Pons (tissue), 1 donor: ENCODE data around the gene SPIRE2.

Experiments used
- DNase-seq: peaks from one replicate; pipeline ENCODE4 v3.0.0-alpha.2; 2016; ENCODE audit warnings: low spot score

SPIRE2 gene

DNA sequence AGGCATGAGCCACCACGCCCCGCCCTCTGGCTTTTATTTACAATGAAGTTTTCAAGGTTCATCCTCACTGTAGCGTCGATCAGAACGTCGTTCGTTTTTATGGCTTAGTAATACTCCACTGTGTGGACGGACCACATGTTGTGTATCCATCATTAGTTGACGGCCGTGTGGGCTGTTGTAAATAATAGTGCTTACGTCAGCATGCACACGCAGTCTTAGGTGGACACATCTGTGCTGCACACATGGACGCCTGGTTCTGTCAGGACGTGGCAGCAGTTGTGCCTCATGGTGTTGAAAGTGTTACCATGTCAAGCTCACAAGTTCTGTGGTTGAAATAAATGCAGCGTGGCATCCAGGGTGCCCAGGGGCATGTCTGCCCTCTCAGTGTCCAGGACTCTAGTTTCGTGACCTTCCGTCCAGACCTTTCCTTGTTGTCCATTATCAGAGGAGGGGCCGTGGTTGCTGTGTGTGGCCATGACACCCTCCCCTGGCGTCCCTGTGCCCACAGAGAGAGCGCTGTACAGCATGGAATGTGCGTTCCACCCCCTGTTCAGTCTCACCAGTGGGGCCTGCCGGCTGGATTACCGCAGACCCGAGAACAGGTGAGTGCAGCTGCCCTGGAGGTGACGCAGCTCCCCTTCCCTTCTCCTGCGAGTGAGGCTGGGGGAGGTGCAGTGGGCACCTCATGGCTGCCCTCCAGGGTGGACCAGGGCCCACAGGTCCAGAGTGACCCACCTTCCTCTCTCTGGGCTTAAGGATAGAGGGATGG lies 67.4 kb downstream of the SPIRE2 start:
- no peak for DNase-seq

DNA sequence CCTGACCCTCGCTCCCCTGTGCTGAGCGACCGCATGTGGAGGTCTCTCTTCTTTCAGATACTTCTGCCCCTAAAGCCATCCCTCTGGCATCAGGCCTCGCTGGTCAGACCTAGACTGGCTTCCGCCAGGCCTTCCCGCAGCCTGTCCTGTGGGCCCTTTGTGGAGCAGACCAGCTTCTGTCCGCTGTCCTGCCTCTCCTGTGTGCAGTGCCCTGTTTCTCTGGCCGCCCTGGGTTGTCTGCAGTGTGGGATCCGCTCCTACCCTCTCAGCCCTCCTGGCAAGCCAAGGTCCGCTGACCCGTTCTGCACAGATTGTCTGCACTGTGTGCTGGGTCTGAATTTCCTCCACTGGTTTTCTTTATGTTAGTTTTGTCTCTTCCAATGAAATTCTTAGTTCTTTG lies 68.9 kb downstream of the SPIRE2 start:
- DNase-seq = no peak

DNA sequence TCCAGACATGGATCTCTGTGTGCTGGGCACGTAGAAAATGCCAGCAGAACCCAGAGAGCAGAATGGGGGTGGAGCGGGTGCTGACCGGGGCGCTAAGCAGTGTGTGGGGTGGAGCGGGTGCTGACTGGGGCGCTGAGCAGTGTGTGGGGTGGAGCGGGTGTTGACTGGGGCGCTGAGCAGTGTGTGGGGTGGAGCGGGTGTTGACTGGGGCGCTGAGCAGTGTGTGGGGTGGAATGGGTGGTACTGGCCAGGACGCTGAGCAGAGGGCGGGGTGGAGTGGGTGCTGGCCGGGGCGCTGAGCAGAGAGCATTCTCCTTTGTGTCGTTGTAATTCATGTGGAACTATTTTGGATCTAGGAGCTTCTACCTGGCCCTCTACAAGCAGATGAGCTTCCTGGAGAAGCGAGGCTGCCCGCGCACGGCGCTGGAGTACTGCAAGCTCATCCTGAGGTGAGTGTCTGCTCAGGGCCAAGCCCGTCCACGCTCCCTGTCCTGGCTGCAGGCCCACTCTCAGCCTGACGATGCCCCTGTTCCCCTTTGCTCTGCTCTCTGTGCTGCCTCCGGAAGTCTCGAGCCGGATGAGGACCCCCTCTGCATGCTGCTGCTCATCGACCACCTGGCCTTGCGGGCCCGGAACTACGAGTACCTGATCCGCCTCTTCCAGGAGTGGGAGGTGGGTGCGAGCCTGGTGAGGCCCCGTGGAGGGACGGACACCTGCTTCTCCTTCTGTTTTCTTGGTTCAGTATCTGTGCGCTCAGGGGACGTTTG lies 70.1 kb downstream of the SPIRE2 start:
- DNase-seq = no peak

DNA sequence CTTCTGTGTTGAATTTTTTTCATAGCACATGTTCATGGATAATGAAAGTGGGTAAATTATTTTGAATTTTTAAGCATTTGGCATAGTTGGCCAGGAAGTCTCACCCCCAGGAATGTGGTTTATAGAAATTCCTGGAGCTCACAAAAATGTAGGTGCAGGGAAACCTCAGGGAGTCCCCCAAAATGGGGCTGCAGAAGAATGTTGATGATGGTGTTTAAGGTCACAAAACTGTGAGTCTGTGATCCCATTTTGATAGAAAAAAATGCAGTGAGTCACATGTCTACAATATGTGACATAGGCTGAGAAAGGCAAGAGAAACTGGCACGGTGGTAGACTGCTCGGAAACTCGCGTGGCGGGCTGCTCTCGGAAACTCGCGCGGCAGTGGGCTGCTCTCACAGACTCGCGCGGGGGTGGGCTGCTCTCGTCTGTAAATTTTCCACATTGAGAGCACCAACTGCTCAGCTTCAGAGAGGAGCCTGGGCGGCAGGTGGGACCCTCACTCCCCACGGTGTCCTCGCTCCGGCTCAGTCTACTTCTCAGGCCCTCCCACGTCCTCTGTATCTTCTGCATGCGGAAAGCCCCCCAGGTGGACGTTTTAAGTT lies 71.7 kb downstream of the SPIRE2 start:
- DNase-seq = no peak

DNA sequence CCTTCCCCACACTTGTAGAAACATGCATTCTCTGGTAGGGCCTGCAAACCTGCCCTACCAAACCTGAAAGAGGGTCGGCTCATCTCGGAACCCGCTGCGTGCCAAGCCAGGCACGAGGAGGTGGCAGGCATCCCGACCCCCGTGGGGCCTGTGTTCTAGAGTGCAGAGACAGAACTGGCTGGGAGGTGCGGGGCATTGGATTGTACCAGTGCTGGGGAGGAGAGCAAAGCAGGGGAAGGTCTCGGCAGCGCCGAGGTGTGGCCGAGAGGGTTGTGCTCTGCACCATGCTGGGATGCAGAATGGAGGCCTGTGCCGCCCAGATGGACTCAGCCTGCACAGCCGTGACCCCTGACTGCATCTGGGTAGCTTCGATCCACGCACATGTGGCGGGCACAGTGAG lies 72.6 kb downstream of the SPIRE2 start:
- DNase-seq = no peak

DNA sequence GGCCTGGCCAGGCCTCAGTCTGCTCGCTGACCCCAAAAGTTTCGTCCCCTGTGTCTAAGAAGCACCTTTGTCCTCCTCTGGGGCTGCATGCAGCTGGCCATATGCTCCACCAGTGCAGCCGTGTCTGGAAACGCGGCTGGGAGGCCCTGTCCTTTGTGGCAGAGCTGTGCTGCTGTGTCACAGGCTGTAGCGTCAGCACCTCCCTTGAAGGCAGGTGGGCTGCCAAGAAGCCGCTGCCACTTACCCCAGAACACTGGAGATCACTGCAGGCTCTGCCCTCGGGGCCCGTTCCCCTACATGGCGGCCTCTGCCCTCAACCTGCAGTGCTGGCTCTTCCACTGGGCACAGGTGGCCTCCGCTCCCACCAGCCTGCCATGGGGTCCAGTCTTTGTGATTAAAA lies 74.7 kb downstream of the SPIRE2 start:
- DNase-seq = no peak

DNA sequence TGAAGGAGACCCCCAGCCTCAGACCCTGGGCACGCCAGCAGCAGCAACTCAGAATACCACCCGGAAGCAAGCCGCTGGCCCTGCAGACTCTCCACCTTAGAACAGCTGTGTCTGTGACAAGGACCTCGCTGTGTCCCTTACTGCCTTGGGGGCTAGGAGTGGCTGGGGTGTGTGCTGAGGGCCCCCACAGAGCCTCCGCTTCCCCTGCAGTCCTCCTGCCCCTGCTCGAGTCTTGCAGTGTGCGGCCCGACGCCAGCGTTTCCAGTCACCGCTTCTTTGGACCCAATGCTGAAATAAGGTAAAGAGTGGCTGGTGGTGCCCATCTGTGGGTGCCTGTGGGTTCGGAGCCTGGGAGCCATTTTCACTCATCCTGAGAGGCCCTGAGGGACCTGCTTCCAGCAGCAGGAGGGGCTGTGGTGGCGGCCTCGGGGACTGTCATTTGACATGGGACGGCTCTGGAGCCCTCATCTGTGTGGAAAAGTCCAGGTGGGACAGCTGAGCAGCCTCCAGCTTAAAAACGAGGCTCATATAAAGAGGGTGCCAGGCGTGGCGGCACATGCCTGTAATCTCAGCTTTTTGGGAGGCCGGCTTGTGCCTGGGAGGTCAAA lies 75.7 kb downstream of the SPIRE2 start:
- DNase-seq = no peak

DNA sequence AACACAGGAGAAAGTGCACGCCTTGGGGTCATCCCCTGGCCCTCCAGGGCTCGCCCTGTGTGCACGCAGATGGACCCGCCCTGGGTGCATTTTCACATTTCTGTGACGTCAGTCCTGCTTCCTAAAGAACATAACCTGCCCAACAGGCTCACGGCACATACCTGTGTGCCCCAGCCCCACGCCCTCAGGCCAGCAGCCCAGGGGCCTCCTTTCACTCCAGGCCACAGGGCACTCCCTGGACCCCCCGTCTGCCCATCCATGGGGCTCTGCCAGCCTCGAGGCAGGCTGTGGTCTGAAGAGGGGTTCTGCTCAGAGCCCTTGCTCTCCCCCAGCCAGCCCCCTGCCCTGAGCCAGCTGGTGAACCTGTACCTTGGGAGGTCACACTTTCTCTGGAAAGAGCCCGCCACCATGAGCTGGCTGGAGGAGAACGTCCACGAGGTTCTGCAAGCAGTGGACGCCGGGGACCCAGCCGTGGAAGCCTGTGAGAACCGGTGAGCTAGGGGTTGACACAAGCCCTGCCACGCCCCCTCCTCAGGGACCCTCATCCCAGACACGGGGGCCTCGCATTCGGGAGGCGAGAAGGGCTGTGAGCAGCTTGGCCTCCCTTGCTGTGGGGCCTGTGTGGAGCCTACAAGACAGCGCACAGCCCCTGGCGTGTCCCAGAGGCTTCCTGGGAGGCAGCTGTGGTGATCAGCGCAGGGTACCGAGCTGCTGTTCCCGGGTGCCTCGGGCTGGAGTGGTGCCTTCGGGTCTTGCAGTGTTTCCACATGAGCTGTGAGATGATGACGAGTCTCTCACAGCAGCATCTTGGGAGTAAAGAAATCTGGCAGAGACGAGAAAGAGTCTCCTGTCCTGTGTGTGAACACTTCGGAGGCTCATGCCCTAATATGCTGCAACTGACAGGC lies 76.6 kb downstream of the SPIRE2 start:
- no peak for DNase-seq

DNA sequence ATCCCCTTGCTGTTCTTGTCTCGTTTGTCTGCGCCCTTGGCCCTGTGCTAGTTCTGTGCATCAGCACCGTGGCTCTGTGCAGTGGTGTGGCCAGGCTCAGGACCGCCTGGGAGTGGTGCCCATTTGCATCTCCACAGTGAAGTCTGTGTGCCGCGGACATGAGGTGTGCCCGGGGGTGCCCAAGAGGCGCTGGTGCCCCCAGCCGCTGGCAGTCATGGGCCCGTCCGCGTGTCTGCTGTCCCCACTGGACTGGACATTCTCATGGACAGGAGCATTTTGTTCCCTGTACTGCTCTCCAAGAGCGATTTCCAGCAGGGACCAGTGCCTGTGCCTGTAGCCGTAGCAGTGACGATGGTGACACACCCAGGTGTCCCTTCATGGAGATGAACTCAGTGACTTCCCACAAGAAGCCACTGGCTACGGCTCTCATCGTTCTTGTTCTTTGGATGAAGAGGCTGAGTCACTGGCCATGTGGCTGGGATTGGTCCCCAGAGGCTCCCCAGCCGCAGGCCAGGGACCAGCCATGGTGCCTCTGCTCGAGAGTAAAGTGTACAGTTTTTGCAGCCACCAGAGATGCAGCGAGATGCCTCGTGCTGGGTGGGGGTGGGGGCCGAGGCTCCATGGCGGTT lies 77.3 kb downstream of the SPIRE2 start:
- no peak for DNase-seq

DNA sequence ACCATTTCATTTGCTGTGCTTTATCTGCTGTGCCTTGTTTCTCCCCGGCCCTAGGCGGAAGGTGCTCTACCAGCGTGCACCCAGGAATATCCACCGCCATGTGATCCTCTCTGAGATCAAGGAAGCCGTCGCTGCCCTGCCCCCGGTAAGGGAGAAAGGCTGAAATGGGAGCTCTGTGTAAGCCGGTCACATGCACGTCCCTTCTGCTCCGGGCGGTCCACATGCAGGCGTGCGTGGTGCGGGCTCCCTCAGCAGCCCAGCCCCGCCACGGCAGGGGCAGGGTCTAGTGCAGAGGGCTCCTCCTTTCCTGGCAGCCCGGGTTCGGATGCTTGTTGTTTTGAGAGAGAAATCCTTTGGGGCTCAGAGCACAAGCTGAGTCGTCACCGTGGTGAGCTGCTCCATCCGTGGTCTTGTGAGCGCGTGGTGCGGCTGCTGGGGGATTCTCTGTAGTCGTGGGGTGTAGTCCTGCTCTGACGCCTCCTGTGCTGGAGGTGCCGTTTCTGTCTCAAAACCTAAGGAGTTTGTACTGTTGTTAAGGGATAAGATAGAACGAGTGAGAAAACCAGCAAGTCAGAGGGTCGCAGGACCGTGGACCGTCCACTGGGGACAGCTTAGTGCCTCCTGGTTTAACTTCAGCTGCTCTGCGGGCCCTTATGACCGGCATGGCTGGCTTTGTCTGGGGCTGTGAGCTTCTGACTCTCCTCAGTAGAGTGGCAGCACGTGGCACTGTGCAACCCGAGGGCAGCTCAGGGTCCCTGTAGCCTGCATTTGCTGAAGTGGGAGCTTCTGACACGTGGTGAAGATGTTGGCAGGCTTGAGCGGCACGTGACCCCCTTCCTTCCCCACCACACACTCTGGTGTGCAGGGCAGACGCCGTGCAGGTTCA lies 78.1 kb downstream of the SPIRE2 start:
- DNase-seq = no peak

DNA sequence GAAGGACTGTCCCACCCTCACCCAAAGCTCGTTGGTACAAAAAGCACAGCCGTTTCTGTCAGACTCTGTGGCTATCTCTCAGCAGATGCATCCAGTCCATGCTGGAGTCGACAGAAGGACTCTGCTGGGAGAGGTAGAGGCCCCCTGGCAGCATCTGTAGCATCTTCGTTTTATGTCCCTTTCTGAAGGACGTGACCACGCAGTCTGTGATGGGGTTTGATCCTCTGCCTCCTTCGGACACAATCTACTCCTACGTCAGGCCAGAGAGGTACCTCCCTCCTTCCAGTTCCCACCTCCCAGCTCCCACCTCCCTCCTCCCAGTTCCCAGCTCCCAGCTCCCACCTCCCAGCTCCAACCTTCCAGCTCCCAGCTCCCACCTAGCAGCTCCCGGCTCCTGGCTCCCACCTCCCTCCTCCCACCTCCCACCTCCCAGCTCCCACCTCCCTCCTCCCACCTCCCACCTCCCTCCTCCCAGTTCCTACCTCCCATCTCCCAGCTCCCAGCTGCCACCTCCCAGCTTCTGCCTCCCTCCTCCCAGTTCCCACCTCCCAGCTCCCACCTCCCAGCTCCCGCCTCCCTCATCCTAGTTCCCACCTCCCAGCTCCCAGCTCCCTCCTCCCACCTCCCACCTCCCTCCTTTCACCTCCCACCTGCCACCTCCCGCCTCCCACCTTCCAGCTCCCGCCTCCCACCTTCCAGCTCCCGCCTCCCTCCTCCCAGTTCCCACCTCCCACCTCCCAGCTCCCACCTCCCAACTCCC lies 79.0 kb downstream of the SPIRE2 start:
- no peak for DNase-seq

DNA sequence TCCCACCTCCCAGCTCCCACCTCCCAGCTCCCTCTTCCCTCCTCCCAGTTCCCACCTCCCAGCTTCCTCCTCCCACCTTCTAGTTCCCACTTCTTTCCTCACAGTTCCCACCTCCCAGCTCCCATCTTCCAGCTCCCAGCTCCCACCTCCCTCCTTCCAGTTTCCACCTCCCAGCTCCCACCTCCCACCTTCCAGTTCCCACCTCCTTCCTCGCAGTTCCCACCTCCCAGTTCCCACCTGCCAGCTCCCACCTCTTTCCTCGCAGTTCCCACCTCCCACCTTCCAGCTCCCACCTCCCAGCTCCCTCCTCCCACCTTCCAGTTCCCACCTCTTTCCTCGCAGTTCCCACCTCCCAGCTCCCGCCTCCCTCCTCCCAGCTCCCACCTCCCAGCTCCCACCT lies 80.0 kb downstream of the SPIRE2 start:
- no peak for DNase-seq

DNA sequence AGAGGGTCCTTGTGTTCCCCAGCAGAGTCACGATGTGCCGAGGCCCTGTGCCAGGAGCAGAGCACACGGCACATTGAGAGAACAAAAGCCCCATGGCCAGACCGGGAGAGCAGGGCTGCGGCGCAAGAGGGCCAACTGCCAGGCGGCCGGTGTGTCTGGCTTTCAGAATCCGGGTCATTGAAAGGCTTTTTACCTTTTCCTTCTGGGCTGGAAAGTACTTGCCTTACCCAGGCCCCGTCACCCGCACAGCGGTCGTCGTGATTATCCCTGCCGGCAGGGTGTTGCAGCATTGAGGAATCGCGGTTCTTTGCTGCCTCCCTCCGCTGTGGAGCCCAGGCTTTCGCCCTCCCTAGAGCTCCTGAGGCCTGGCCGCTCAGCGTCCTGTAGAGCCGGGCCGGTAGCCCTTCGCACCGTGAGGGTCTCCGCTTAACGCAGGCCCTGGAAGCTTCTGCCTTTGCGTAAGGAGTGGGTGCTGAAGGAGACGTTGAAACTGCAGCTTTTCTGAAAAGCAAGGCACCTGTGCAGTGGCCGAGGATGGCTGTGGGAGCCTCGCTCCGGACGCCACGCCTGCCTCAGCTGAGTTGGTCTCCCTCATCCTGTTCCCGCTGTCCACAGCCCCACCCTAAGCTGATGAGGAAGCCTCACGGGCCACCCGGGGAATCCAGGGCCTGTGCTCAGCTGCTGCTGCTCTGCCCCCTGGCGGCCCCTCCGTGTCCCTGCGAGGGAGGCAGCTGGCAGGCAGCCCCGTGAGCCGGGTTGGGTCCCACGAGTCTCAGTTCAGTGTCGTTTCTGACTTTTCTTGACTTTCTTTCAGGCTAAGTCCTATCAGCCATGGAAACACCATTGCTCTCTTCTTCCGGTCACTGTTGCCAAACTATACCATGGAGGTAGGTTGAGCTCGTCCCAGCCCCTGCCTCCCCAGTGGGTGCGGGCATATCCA lies 81.8 kb downstream of the SPIRE2 start:
- peak; percentile 75 for DNase-seq

DNA sequence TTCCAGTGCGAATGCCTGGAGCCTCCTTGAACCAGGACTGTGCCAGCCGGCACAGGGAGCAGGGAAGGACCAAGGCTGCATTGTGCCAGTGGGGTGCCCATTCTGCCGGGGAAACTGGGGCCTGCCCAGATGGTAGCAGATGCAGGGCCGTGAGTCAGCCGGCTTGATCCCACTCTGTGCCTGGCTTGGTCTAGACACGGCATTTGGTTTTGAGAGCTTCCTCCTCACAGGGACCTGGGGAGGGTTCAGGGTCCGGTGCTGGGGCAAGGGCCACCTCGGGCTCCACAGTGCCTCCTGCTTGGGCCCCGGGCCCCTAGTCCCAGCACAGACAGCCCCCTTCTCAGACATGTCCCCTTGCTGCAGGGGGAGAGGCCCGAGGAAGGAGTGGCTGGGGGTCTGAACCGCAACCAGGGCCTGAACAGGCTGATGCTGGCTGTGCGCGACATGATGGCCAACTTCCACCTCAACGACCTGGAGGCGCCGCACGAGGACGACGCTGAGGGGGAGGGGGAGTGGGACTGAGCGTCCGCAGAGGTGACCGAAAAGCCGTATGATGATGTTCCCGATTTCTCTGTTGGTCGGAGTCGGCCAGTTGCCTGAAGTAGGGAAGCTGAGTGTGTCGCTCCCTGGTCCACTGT lies 82.6 kb downstream of the SPIRE2 start:
- no peak for DNase-seq

DNA sequence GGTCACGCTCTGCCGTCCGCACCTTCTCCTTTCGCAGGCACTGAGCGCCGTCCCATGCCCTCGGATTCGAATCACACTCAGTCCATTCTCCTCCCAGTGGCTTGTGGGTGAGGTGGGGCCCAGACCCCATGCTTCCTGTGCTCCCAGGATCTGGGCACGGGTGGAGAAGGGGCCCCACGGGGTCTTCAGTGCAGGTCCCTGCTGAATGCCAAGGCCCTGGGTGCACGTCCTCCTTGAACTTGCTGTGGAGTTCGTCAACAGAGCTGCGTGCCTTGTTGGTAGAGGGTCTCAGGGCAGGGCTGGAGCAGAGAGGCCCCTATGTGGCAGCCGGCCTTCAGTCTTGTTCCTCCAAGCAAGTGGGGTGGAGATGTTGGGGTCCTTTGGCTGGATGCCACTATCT lies 83.1 kb downstream of the SPIRE2 start:
- no peak for DNase-seq

DNA sequence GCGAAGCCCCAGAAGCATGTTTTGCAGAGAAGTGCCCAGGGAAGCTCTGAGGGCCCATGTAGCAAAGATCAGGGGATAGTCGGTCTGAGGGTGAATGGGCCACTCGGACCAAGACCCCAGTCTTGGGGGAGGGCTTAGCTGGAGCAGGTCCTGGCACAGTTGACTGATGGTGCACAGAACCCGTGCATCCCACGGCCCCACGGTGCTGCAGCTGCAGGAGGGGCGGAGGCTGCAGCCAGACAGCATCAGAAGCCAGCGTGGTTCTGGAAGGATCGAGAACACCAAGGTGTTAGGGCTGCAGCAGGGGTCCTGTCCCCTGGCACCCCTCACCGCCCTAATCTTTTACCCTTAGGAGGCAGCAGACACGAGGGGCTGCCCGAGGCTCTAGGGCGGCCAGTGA lies 83.9 kb downstream of the SPIRE2 start:
- no peak for DNase-seq

DNA sequence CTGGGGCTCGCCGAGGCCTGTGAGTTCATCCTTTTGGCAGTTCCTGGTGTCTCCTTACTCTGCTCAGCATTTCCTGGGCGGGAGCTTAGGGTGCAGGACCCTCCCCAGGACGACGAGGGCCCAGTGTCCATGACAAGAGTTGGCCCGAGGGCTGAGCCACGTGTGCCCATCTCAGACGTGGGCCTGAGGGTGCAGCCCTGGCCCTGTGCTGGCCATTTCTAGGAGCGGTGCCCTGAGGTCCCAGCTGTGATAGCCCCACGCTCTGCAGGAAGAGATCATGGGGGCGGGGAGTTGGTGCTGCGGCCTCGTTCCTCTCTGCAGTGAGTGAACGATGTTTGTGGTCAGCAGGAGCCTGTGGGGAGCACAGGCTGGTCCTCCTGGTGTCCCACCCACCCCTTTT lies 84.4 kb downstream of the SPIRE2 start:
- no peak for DNase-seq
